Measurements from ENCODE around the gene SLC12A5. TPM values are rescaled to one million over a fixed set of nuclear protein-coding genes. Genes with fewer than 3 reads are reported as not detected.

SLC12A5 gene
- total and polyA plus RNA-seq, 9 of the 15 experiments (the other 6 are each of a cell fraction or from before 2014, with no cell fraction given): 0.36 to 7.5 (median 2.1) TPM

DNA sequence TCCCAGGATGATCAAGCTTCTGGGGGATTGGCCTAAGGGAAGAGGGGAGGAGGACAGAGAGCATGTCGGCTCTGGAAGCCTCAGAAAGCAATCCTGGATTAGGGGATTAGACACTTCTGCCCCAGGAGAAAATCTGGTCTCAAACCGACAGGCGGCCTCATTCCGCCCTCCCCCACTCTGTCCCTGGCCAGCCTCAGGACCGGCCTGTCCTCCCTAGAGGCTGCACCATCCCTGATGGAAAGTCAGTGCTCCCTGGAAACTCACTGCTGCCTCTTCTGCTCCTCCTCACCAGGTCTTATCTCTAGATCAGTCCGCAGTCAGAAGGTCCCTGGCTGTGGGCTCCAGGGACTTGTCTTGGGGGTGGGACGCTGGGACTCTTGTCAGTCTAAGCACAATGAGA lies 905 bp upstream of the SLC12A5 start:
- intact Hi-C loops (cut with micrococcal nuclease): no loop called here
- 3% methylated on average over 7 of the region's 7 CpGs for WGBS (ENCODE audit: insufficient coverage, low coverage, missing lambda C conversion rate)
- ChIA-PET CTCF (ENCODE audit: low intra/inter-chr PET ratio) (no interaction called here), POLR2A (no interaction called here)
- Histone ChIP-seq H4K20me1 (replicated peaks; ENCODE audit: control insufficient read depth, insufficient read depth, low read length) (peaks cover 16% of the 10 kb centered on the region), H3K36me3 (ENCODE audit: control insufficient read depth, insufficient read depth, low read length) (no peaks in the 10 kb centered on the region), H2AFZ (ENCODE audit: low read depth, low read length) (no peak overlapping the region), H3K9me3 (replicated peaks; ENCODE audit: control insufficient read depth, insufficient read depth, low read depth, low read length) (no peaks in the 10 kb centered on the region), H3K9me1 (ENCODE audit: control insufficient read depth, insufficient read depth, low read length) (no peaks in the 10 kb centered on the region), H3K4me1 (replicated peaks in 1 of 2; ENCODE audit: control insufficient read depth in 2 of 2, insufficient read depth in 2 of 2, low read length in 2 of 2) (peaks cover 0 to 26% of the 10 kb centered on the region in 2 experiments; a peak in 1 of 5 replicates), H3K9ac (ENCODE audit: insufficient read depth in 1 of 2, low read depth in 2 of 2, low read length in 2 of 2) (no peak overlapping the region), H3K79me2 (ENCODE audit: control insufficient read depth, insufficient read depth, low read length) (no peaks in the 10 kb centered on the region), H3K27me3 (ENCODE audit: control insufficient read depth in 2 of 2, insufficient read depth in 2 of 2, low read length in 2 of 2) (peaks cover 7 to 33% of the 10 kb centered on the region in 2 experiments; a peak in 4 of 5 replicates), H3K27ac (ENCODE audit: extremely low read depth, low read depth, low read length) (no peak overlapping the region), H3K4me2 (ENCODE audit: insufficient read depth, low read length) (no peak overlapping the region), H3K4me3 (no peak overlapping the region)
- ATAC-seq: no peak
- BruUV-seq (replicated peaks): no TSS peak
- no peak for DNase-seq (ENCODE audit: extremely low read depth in 1 of 4, low spot score in 3 of 4)
- in situ Hi-C loops (cut with MboI): no loop called here
- no peak for FAIRE-seq
- TF ChIP-seq EHMT2 (IDR thresholded peaks at IDR 0.05) (0 out of 2 replicates have a peak, but pooled peaks have one; percentile 23), ZNF263 (CRISPR knock-in tag; IDR thresholded peaks at IDR 0.05; ENCODE audit: borderline replicate concordance) (peak; percentile 71; the same call in 1 of the 2 replicates), ILK (tag; IDR thresholded peaks at IDR 0.05; ENCODE audit: borderline replicate concordance, low read depth) (no peak)
- TF ChIP-seq, protein P1, sequence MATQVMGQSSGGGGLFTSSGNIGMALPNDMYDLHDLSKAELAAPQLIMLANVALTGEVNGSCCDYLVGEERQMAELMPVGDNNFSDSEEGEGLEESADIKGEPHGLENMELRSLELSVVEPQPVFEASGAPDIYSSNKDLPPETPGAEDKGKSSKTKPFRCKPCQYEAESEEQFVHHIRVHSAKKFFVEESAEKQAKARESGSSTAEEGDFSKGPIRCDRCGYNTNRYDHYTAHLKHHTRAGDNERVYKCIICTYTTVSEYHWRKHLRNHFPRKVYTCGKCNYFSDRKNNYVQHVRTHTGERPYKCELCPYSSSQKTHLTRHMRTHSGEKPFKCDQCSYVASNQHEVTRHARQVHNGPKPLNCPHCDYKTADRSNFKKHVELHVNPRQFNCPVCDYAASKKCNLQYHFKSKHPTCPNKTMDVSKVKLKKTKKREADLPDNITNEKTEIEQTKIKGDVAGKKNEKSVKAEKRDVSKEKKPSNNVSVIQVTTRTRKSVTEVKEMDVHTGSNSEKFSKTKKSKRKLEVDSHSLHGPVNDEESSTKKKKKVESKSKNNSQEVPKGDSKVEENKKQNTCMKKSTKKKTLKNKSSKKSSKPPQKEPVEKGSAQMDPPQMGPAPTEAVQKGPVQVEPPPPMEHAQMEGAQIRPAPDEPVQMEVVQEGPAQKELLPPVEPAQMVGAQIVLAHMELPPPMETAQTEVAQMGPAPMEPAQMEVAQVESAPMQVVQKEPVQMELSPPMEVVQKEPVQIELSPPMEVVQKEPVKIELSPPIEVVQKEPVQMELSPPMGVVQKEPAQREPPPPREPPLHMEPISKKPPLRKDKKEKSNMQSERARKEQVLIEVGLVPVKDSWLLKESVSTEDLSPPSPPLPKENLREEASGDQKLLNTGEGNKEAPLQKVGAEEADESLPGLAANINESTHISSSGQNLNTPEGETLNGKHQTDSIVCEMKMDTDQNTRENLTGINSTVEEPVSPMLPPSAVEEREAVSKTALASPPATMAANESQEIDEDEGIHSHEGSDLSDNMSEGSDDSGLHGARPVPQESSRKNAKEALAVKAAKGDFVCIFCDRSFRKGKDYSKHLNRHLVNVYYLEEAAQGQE (IDR thresholded peaks at IDR 0.05; ENCODE audit: borderline replicate concordance): peak; percentile 26; the same call in 1 of the 2 replicates
- TF ChIP-seq, protein P1 (CRISPR knock-in tag; IDR thresholded peaks at IDR 0.05; ENCODE audit: low read depth): no peak

Data from K562 (cell line).